OCI-LY3 (cell line): ENCODE results near the gene GTF2I.

ENCODE experiments used
- EZH2phosphoT487 ChIP-seq: fragments of 200-600 bp; shearing (Covaris generic); IDR thresholded peaks from 2 replicates; pipeline ENCODE4 v1.6.1; 2018; ENCODE audit warnings: antibody characterized with exemption, mixed run types, low read depth
- TF ChIP-seq, protein P1 (sequence below): fragments of 200-600, 300-600 bp; sonication (generic); IDR thresholded peaks from 2 replicates; pipeline ENCODE4 v1.5.1; 2014; ENCODE audit warnings: antibody characterized with exemption, low read length, low read depth

DNA sequence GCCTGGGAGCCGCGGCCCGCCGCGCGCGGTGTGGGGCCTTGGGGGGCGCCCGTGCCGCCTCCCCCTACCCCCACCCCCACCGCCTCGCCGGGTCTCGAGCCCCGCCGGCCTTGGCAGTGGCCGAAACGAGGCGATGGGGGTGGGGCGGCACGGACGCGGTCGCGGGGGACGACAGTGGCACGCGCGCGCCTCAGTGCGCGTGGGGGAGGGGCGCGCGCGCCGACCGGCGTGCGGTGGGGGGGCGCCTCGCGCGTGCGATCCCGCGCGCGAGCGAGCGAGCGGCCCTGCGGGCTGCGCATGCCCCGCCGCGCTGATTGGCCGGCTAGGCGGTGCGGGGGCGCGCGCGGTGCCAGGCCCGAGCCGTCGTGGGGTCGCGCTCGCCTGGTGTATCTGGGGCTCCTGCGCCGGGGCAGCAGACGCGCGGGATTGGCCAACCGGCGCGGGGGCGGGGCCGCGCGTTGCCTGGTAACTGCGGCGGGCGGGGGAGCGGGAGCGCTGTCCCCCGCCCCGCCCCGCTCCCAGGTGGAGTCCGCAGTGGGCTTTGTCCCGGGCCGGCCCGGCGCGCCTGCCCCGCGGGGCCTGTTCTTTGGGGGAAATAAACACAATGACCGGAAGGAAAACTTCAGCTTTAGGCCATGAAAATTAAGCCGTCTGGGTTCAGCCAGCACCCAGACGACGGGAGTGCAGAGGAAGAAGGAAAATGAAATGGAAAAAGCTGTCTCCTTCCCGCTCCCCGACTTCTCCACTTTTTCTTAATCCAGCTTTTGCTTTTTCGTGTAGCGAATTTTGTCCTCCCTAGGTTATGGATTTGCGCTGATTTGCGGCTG is 873 bp downstream of the GTF2I start:
- TF ChIP-seq, protein P1, sequence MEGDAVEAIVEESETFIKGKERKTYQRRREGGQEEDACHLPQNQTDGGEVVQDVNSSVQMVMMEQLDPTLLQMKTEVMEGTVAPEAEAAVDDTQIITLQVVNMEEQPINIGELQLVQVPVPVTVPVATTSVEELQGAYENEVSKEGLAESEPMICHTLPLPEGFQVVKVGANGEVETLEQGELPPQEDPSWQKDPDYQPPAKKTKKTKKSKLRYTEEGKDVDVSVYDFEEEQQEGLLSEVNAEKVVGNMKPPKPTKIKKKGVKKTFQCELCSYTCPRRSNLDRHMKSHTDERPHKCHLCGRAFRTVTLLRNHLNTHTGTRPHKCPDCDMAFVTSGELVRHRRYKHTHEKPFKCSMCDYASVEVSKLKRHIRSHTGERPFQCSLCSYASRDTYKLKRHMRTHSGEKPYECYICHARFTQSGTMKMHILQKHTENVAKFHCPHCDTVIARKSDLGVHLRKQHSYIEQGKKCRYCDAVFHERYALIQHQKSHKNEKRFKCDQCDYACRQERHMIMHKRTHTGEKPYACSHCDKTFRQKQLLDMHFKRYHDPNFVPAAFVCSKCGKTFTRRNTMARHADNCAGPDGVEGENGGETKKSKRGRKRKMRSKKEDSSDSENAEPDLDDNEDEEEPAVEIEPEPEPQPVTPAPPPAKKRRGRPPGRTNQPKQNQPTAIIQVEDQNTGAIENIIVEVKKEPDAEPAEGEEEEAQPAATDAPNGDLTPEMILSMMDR: no peak
- TF ChIP-seq EZH2phosphoT487: no peak
